ENCODE results near the gene ICAM4. TPM values are rescaled to one million over a fixed set of nuclear protein-coding genes. Genes with fewer than 3 reads are reported as not detected.

Gene ICAM4, protein sequence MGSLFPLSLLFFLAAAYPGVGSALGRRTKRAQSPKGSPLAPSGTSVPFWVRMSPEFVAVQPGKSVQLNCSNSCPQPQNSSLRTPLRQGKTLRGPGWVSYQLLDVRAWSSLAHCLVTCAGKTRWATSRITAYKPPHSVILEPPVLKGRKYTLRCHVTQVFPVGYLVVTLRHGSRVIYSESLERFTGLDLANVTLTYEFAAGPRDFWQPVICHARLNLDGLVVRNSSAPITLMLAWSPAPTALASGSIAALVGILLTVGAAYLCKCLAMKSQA
- 0.10 and 0.52 TPM in 2 replicates for total RNA-seq

DNA sequence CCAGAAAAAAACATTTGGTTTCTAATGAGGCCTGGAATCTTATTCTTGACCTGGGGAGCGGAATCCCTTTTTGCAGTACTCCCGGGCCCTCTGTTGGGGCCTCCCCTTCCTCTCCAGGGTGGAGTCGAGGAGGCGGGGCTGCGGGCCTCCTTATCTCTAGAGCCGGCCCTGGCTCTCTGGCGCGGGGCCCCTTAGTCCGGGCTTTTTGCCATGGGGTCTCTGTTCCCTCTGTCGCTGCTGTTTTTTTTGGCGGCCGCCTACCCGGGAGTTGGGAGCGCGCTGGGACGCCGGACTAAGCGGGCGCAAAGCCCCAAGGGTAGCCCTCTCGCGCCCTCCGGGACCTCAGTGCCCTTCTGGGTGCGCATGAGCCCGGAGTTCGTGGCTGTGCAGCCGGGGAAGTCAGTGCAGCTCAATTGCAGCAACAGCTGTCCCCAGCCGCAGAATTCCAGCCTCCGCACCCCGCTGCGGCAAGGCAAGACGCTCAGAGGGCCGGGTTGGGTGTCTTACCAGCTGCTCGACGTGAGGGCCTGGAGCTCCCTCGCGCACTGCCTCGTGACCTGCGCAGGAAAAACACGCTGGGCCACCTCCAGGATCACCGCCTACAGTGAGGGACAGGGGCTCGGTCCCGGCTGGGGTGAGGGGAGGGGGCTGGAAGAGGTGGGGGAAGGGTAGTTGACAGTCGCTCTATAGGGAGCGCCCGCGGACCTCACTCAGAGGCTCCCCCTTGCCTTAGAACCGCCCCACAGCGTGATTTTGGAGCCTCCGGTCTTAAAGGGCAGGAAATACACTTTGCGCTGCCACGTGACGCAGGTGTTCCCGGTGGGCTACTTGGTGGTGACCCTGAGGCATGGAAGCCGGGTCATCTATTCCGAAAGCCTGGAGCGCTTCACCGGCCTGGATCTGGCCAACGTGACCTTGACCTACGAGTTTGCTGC lies at the start of gene ICAM4:
Gene ICAM4 (plus strand): TSS at position 153 of the 935 bp plus-strand sequence. CDS start 58 bp downstream, at position 211.

DNA sequence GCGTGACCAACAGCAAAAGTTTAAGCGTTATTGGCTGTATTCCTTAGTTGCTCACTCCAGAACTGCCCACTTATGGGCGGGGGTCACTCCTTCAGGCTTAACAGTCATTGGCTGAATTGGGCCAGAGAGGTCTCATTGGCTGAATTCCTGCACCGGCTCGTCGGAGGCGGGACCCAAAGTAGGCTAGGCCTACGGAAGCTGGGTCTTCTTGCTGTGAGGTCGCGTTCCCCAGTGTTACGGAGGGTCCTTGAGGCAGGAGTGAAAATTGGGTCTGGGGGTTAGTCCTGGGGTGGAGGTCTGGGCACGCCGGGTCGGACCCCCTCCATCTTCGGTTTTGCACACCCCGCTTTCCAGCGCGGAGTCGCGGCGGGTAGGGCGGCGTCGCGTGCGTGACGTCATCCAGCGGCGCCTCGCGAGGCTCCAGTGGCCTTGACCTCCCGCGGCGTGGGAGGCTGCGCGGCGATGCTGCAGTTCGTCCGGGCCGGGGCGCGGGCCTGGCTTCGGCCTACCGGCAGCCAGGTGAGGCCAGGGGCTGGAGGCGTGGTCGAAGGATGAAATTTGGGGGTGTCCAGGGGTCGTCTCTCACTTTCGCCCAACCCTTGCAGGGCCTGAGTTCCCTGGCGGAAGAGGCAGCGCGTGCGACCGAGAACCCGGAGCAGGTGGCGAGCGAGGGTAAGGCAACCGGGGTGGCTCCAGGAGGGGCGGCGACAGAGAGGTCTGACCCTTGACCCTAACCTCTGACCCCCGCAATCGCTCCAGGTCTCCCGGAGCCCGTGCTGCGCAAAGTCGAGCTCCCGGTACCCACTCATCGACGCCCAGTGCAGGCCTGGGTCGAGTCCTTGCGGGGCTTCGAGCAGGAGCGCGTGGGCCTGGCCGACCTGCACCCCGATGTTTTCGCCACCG lies 34.7 kb upstream of the ICAM4 start, which contains the start of gene MRPL4:
Gene MRPL4 (plus strand): TSS at position 423 of the 903 bp plus-strand sequence. CDS start 40 bp downstream, at position 463.

DNA sequence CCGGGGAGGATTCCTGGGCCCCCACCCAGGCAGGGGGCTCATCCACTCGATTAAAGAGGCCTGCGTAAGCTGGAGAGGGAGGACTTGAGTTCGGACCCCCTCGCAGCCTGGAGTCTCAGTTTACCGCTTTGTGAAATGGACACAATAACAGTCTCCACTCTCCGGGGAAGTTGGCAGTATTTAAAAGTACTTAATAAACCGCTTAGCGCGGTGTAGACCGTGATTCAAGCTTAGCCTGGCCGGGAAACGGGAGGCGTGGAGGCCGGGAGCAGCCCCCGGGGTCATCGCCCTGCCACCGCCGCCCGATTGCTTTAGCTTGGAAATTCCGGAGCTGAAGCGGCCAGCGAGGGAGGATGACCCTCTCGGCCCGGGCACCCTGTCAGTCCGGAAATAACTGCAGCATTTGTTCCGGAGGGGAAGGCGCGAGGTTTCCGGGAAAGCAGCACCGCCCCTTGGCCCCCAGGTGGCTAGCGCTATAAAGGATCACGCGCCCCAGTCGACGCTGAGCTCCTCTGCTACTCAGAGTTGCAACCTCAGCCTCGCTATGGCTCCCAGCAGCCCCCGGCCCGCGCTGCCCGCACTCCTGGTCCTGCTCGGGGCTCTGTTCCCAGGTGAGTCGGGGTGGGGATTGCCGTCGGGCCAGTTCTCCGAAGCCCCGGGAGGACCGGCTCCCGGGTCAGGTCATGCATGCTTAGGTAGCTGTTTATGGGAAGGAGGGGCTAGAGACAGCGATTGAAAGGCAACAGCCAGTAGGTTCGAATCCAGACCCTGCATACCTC lies 15.9 kb upstream of the ICAM4 start, which contains the start of gene ICAM1:
Gene ICAM1 (plus strand): TSS at position 505 of the 779 bp plus-strand sequence. CDS start 40 bp downstream, at position 545.

DNA sequence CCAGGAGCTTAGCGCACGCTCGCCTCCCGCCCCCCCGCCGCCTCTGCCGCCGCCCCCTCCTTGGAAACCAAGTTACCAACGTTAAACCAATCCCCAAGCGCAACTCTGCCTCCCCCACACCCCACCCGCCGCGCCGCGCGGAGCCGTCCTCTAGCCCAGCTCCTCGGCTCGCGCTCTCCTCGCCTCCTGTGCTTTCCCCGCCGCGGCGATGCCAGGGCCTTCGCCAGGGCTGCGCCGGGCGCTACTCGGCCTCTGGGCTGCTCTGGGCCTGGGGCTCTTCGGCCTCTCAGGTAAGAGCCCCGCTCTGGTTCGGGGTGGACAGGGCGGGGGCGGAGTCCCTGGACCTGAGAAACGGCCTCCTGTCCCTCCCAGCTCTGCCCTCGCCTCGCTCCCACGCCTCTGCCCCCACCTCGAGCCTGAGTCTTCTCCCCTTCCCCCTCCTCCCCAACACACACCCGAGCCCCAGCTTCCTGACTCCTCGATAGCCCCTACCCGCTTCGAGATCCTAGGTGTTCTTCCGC lies 3.1 kb downstream of the ICAM4 start, which contains the start of gene ICAM5:
Gene ICAM5 (plus strand): TSS at position 117 of the 521 bp plus-strand sequence. CDS start 92 bp downstream, at position 209.

DNA sequence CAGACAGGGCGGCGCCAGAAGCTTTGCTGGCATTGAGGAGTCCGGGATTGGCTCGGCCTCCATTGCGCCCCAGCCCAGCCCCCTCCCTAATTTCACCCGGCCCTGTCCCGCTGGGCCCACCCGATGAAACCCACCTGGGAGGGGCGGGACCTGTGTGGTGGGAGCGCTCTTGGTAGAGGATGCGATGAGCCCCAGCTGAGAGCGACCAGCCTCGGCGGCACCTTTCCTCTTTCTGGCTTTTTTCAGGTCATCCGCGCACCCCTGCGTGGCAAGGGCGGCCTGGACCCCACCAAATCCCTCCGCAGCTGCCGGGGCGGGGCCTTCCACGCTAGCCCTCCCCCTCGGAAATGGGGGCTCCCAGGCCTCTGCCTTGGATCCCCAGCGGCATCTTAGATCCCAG lies 22.7 kb downstream of the ICAM4 start, which contains the start of gene ZGLP1:
Gene ZGLP1 (minus strand): TSS at position 393 of the 400 bp plus-strand sequence.

DNA sequence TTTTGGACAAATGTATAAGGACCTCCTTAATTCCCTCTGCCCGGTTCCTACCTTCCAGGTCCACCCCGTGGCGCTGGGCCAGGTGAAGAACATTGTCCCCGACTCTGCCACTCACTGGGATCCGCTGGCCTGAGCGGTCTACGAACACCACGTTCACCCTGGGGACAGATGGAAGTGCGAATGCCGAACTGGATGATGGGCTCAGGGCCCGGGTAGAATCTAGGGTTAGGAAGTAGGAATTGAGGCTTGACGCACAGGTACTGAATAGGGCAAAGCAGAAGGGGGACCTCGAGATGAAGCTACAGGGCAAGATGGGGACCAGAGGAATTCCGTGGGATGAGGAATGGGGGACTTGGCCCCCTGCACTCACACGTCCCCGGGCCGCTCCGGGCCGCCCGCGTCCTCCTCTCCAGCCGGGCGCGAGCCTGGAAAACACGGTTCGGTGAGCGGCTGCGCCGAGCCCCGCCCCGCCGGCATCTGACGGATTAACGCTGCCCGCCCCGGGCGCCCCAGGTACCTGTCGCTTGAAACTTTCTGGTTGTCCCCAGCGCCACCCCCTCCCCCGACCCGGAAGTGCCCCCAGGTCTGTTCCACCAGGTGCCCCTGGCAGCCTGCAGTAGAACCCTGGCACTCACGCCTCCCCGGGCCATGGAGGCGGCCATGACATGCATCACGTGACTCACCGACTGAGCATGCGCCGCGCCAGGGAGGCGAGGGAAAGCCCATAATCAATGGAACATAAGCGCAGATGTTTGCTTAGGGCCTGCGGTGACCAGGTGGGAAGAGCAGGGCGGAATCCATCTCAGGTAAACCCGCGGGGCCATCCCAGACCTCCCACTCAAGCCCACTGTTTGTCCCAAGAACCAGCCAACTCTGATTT lies 28.8 kb downstream of the ICAM4 start, which contains the start of gene FDX2:
Gene FDX2 (minus strand): TSS at position 681 of the 880 bp plus-strand sequence. CDS start 19 bp downstream, at position 662.

DNA sequence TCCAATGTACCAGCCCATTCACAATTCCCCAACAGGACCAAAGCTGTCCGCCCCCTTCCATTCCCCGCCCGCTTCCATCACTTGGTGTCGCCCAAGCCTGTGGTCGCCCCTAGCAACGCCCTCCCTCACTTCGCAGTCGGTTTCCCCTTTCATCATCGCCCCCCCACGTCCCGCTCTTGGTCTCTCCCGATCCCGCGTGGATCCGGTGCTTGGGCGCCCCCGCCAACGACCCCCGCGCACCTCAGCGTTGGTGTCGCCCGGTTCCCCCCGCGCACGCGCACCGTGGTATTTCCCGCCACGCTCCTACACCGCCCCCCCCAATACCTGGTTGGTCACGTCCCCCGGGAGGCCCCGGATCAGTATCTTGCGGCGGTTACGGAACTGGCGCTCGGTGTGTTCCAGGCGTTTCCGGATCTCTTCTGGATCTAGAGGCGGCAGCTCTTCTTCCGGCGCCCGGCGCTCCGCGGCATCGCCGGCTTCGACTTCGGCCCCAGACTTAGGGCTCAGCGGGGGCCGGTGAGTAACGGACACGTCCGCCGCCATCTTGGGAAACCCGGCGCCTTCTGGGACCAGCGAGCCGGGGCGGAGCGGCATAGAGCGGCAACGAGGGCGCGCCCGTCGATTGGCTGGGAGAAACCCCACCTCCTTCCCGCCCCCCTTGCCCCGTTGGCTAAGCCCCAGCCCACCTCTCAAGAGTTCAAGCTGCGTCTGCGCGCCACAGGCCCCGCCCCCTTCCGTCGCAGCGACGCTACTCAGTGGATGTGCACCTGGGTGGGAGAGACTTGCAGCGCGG lies 46.4 kb downstream of the ICAM4 start, which contains the start of gene RAVER1:
Gene RAVER1 (minus strand): TSS at position 565 of the 793 bp plus-strand sequence. CDS start 22 bp downstream, at position 543.

Other genes with a start within 250 kb of the ICAM4 start
- gene SHFL, start 200.6 kb upstream of the ICAM4 start, total RNA-seq = 27.1 and 27.7 TPM in 2 replicates
- 0.46 and 0.73 TPM in 2 replicates for gene ANGPTL6, start 184.3 kb upstream of the ICAM4 start, total RNA-seq
- gene PPAN, start 180.6 kb upstream of the ICAM4 start, total RNA-seq = 34.7 and 50.3 TPM in 2 replicates
- gene P2RY11, start 175.3 kb upstream of the ICAM4 start, total RNA-seq = 5.9 and 10.1 TPM in 2 replicates
- gene EIF3G, start 167.1 kb upstream of the ICAM4 start, total RNA-seq = 202 and 222 TPM in 2 replicates
- gene DNMT1, start 92.0 kb upstream of the ICAM4 start, total RNA-seq = 26.7 and 30.3 TPM in 2 replicates
- 11.9 and 14.6 TPM in 2 replicates for gene S1PR2, start 55.6 kb upstream of the ICAM4 start, total RNA-seq
- 18.1 and 25.0 TPM in 2 replicates for gene MRPL4, start 34.7 kb upstream of the ICAM4 start, total RNA-seq
- gene ICAM1, start 15.8 kb upstream of the ICAM4 start, total RNA-seq = 5.9 and 19.6 TPM in 2 replicates
- gene ICAM5, start 3.0 kb downstream of the ICAM4 start, total RNA-seq = 2.3 and 2.5 TPM in 2 replicates
- 0.46 and 0.59 TPM in 2 replicates for gene ZGLP1, start 22.9 kb downstream of the ICAM4 start, total RNA-seq
- 12.5 and 19.6 TPM in 2 replicates for gene FDX2, start 29.1 kb downstream of the ICAM4 start, total RNA-seq
- gene RAVER1, start 46.6 kb downstream of the ICAM4 start, total RNA-seq = 17.3 and 27.0 TPM in 2 replicates
- 6.7 and 8.3 TPM in 2 replicates for gene ICAM3, start 52.7 kb downstream of the ICAM4 start, total RNA-seq
- gene TYK2, start 93.6 kb downstream of the ICAM4 start, total RNA-seq = 82.5 and 86.6 TPM in 2 replicates
- gene CDC37, start 116.6 kb downstream of the ICAM4 start, total RNA-seq = 119 and 153 TPM in 2 replicates
- gene PDE4A, start 133.6 kb downstream of the ICAM4 start, total RNA-seq = 9.7 and 10.0 TPM in 2 replicates
- gene KEAP1, start 216.4 kb downstream of the ICAM4 start, total RNA-seq = 79.0 and 82.3 TPM in 2 replicates
- 1.7 and 4.8 TPM in 2 replicates for gene S1PR5, start 230.5 kb downstream of the ICAM4 start, total RNA-seq

All from smooth muscle cell of the pulmonary artery (primary cell).